Measurements from ENCODE around the gene FOCAD. TPM values are rescaled to one million over a fixed set of nuclear protein-coding genes. Genes with fewer than 3 reads are reported as not detected.

Gene FOCAD
- total RNA-seq, 1 experiment from 2014 or later = 40.7 TPM

- no peak for TF ChIP-seq CTCF (IDR thresholded peaks at IDR 0.05 in 2 of 3, conservative IDR thresholded peaks at IDR 0.05 in 1 of 3; ENCODE audit: borderline replicate concordance in 1 of 3, insufficient read depth in 1 of 3, low read depth in 2 of 3, low read length in 2 of 3)
- TF ChIP-seq ATF3 (IDR thresholded peaks at IDR 0.05) = no peak
- no peak for TF ChIP-seq EZH2 (IDR thresholded peaks at IDR 0.05)
- no peak for TF ChIP-seq SIN3A (IDR thresholded peaks at IDR 0.05; ENCODE audit: low read depth)
- no peak for TF ChIP-seq CBX3 (IDR thresholded peaks at IDR 0.05; ENCODE audit: low read depth)
- TF ChIP-seq SRF (IDR thresholded peaks at IDR 0.05; ENCODE audit: low read depth) = no peak
- no peak for TF ChIP-seq SP1 (IDR thresholded peaks at IDR 0.05; ENCODE audit: low read depth)
- no peak for TF ChIP-seq TCF7L2 (IDR thresholded peaks at IDR 0.05; ENCODE audit: borderline replicate concordance, extremely low read depth, insufficient read depth, insufficient read length)
Measured at GRCh38 chr9:20770947-20771346, 86.9 kb downstream of the FOCAD start (continued).

GRCh38 chr9:20771729-20772128 is 87.7 kb downstream of the FOCAD start:
- H3K27me3 ChIP-seq (ENCODE audit: insufficient read depth, low read length) = no peaks in the 10 kb centered on the region
- ATAC-seq (no peak), DNase-seq (ENCODE audit: low read depth, low spot score) (no peak)
- H3K27ac ChIP-seq (ENCODE audit: low read depth, low read length) = no peak overlapping the region
- ChIA-PET POLR2A (no interaction called here), RAD21 (ENCODE audit: low non-redundant PET in 1 of 2, low total read pairs in 2 of 2, uncharacterized antibody in 2 of 2, unreplicated experiment in 2 of 2) (no interaction called here), CTCF (no interaction called here)
- H3K4me2 ChIP-seq (ENCODE audit: low read length) = no peak overlapping the region
- no peak overlapping the region for H3K9ac ChIP-seq (ENCODE audit: low read length)
- H3K9me2 ChIP-seq (ENCODE audit: insufficient read depth) = no peaks in the 10 kb centered on the region
- H3K9me3 ChIP-seq (ENCODE audit: control insufficient read depth in 1 of 2, insufficient read depth in 1 of 2, low read depth in 1 of 2, low read length in 2 of 2) = no peaks in the 10 kb centered on the region
- intact Hi-C loops (cut with micrococcal nuclease) = no loop called here
- H3K4me3 ChIP-seq (replicated peaks in 1 of 2; ENCODE audit: low read depth in 1 of 2, low read length in 2 of 2) = no peak overlapping the region
- H4K20me1 ChIP-seq (ENCODE audit: insufficient read depth) = no peaks in the 10 kb centered on the region
- H3K79me2 ChIP-seq (ENCODE audit: insufficient read depth, low read length) = no peaks in the 10 kb centered on the region
- H2AFZ ChIP-seq (ENCODE audit: low read depth, low read length, poor library complexity, severe bottlenecking) = no peak overlapping the region
- H3K4me1 ChIP-seq (ENCODE audit: control insufficient read depth in 1 of 2, insufficient read depth in 2 of 2, low read length in 2 of 2) = no peaks in the 10 kb centered on the region
- no TSS peak for BruUV-seq (replicated peaks)
- peaks cover 2 to 3% of the 10 kb centered on the region in 2 experiments; a peak in 2 of 4 replicates for H3K36me3 ChIP-seq (ENCODE audit: control insufficient read depth in 1 of 2, insufficient read depth in 2 of 2, low read length in 2 of 2)
- TF ChIP-seq CEBPB (IDR thresholded peaks at IDR 0.05; ENCODE audit: low read depth) (no peak), EZH2phosphoT487 (IDR thresholded peaks at IDR 0.05; ENCODE audit: borderline replicate concordance) (no peak), ELF1 (IDR thresholded peaks at IDR 0.05; ENCODE audit: borderline replicate concordance, low read depth) (no peak), ATF3 (IDR thresholded peaks at IDR 0.05) (no peak), CBX3 (IDR thresholded peaks at IDR 0.05; ENCODE audit: low read depth) (no peak), EZH2 (IDR thresholded peaks at IDR 0.05) (no peak), TCF7L2 (IDR thresholded peaks at IDR 0.05; ENCODE audit: borderline replicate concordance, extremely low read depth, insufficient read depth, insufficient read length) (no peak), ZFX (IDR thresholded peaks at IDR 0.05) (no peak), RAD21 (IDR thresholded peaks at IDR 0.05; ENCODE audit: low read depth) (no peak), SRF (IDR thresholded peaks at IDR 0.05; ENCODE audit: low read depth) (no peak), SIN3A (IDR thresholded peaks at IDR 0.05; ENCODE audit: low read depth) (no peak), YY1 (IDR thresholded peaks at IDR 0.05; ENCODE audit: extremely low read depth, insufficient replicate concordance, low read depth, low read length) (no peak), FOSL1 (IDR thresholded peaks at IDR 0.05; ENCODE audit: low read depth) (no peak), ZNF274 (IDR thresholded peaks at IDR 0.05; ENCODE audit: low read depth, low read length) (no peak), POLR2AphosphoS5 (IDR thresholded peaks at IDR 0.05; ENCODE audit: low read depth, low read length) (no peak)
- TF ChIP-seq, protein P1, sequence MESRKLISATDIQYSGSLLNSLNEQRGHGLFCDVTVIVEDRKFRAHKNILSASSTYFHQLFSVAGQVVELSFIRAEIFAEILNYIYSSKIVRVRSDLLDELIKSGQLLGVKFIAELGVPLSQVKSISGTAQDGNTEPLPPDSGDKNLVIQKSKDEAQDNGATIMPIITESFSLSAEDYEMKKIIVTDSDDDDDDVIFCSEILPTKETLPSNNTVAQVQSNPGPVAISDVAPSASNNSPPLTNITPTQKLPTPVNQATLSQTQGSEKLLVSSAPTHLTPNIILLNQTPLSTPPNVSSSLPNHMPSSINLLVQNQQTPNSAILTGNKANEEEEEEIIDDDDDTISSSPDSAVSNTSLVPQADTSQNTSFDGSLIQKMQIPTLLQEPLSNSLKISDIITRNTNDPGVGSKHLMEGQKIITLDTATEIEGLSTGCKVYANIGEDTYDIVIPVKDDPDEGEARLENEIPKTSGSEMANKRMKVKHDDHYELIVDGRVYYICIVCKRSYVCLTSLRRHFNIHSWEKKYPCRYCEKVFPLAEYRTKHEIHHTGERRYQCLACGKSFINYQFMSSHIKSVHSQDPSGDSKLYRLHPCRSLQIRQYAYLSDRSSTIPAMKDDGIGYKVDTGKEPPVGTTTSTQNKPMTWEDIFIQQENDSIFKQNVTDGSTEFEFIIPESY (IDR thresholded peaks at IDR 0.05; ENCODE audit: extremely low read depth, insufficient replicate concordance, low read length) = no peak

Measured in HCT116 (cell line).